MCF 10A (cell line): Measurements from ENCODE around the gene MSI2. TPM values are rescaled to one million over a fixed set of nuclear protein-coding genes. Genes with fewer than 3 reads are reported as not detected.

Experiments used
- BruUV-seq: library from RNA; stranded (reverse); fragments of 400-500 nt; replicated peaks from 2 replicates; lab custom pipeline; 2021; lab: Mats Ljungman, UMichigan
- CTCF ChIA-PET: fragments of 300-600 bp; sonication (Branson Sonifier 250); formaldehyde crosslinking; extraction: SDS; loops from one replicate; lab custom pipeline; 2021; ENCODE audit warnings: antibody characterized with exemption, inconsistent platforms; lab: Yijun Ruan, JAX
- POLR2A ChIA-PET: fragments of 300-600, 350-650 bp; sonication (Branson Sonifier 250); formaldehyde crosslinking; extraction: SDS; loops from one replicate; lab custom pipeline; 2020; ENCODE audit warnings: antibody characterized with exemption, inconsistent platforms; lab: Yijun Ruan, JAX
- DNase-seq: peaks from one replicate; pipeline ENCODE4 v3.0.0-alpha.2; 2018; ENCODE audit not compliant: unreplicated experiment
- H3K27ac Mint-ChIP-seq: one replicate; pipeline ENCODE4 v1.8.0; 2022; ENCODE audit warnings: mild to moderate bottlenecking, low read depth, mixed read lengths; ENCODE audit not compliant: unreplicated experiment
- H3K27me3 Mint-ChIP-seq: one replicate; pipeline ENCODE4 v1.8.0; 2022; ENCODE audit warnings: mixed read lengths; ENCODE audit not compliant: insufficient read depth, unreplicated experiment
- H3K36me3 Mint-ChIP-seq: one replicate; pipeline ENCODE4 v1.8.0; 2022; ENCODE audit warnings: mild to moderate bottlenecking, moderate library complexity, mixed read lengths; ENCODE audit not compliant: insufficient read depth, unreplicated experiment
- H3K4me1 Mint-ChIP-seq: one replicate; pipeline ENCODE4 v1.8.0; 2022; ENCODE audit warnings: mixed read lengths; ENCODE audit not compliant: insufficient read depth, unreplicated experiment
- H3K4me3 Mint-ChIP-seq: one replicate; pipeline ENCODE4 v1.8.0; 2022; ENCODE audit warnings: mild to moderate bottlenecking, moderate library complexity, mixed read lengths; ENCODE audit not compliant: unreplicated experiment
- H3K9me3 Mint-ChIP-seq: one replicate; pipeline ENCODE4 v1.8.0; 2022; ENCODE audit warnings: mixed read lengths; ENCODE audit not compliant: unreplicated experiment
- intact Hi-C: fragments of 100-400 bp; cut with micrococcal nuclease; formaldehyde crosslinking; loops from 2 replicates; pipeline ENCODE4 v1.14.1; 2022
- total RNA-seq: library from RNA; stranded (reverse); gene quantifications from 2 replicates; pipeline ENCODE4 v1.2.3, GENCODE V29; 2022
- TF ChIP-seq, protein P1 (sequence below): fragments of 200-600 bp; IDR thresholded peaks from one replicate; pipeline ENCODE4 v1.8.0; 2022; ENCODE audit warnings: antibody characterized with exemption, mild to moderate bottlenecking; ENCODE audit not compliant: unreplicated experiment

Gene MSI2
- total RNA-seq, 1 experiment from 2014 or later: 60.6 TPM

DNA sequence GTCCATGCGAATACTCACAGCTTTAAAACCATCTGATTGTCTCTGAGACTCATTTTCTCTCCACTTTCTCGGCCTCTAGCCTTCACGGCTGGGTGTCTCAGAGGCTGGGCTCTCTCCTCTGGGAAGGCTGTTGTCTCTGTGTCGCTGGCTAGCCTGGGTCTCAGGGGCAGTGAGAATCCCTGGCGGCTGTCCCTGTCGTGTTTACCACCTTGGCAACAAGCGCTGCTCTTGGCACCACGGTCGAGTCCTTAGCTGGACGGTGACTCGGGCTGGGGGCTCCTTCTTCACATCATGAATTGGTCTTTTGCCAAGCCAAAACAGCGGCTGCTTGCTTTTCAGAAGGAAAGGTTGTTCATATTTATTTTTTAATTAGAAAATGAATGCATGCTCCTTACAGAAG lies 81.1 kb downstream of the MSI2 start:
- Mint-ChIP-seq H3K27ac (no peak overlapping the region), H3K9me3 (no peaks in the 10 kb centered on the region), H3K36me3 (peaks cover 29% of the 10 kb centered on the region), H3K4me1 (peaks cover 8% of the 10 kb centered on the region), H3K27me3 (no peaks in the 10 kb centered on the region), H3K4me3 (no peak overlapping the region)
- POLR2A ChIA-PET: no interaction called here
- no TSS peak for BruUV-seq
- intact Hi-C loops: no loop called here
- TF ChIP-seq, protein P1, sequence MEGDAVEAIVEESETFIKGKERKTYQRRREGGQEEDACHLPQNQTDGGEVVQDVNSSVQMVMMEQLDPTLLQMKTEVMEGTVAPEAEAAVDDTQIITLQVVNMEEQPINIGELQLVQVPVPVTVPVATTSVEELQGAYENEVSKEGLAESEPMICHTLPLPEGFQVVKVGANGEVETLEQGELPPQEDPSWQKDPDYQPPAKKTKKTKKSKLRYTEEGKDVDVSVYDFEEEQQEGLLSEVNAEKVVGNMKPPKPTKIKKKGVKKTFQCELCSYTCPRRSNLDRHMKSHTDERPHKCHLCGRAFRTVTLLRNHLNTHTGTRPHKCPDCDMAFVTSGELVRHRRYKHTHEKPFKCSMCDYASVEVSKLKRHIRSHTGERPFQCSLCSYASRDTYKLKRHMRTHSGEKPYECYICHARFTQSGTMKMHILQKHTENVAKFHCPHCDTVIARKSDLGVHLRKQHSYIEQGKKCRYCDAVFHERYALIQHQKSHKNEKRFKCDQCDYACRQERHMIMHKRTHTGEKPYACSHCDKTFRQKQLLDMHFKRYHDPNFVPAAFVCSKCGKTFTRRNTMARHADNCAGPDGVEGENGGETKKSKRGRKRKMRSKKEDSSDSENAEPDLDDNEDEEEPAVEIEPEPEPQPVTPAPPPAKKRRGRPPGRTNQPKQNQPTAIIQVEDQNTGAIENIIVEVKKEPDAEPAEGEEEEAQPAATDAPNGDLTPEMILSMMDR: no peak
- CTCF ChIA-PET: no interaction called here
- DNase-seq: no peak

DNA sequence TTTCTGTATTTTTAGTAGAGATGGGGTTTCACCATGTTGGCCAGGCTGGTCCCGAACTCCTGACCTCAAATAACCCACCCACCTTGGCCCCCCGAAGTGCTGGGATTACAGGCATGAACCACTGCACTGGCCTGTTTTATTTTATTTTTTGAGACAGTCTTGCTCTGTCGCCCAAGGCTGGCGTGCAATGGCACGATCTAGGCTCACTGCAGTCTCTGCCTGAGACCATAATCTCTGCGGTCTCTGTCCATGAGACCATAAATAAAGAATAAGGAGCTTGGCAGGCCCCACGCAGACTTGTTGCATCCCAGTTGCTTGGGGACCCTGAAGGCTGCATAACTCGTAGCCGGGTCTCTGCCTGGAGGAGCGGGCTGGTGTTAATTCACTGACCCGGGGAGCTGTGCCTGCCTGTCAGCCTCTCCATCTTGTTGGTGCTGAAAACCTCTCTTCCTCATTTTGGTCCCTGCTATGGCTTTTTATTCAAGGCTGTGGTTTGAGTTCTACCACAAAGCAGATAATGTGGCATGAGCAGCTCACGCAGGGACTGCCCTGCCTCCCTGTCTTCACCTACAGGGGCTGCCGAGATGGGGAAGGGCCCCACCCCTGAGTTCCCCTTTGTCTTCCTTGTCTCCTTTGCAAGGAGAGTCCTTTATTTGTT lies 82.1 kb downstream of the MSI2 start:
- Mint-ChIP-seq H3K4me3 (no peak overlapping the region), H3K9me3 (no peaks in the 10 kb centered on the region), H3K27me3 (no peaks in the 10 kb centered on the region), H3K4me1 (peaks cover 11% of the 10 kb centered on the region), H3K36me3 (peaks cover 34% of the 10 kb centered on the region), H3K27ac (no peak overlapping the region)
- intact Hi-C loops: no loop called here
- BruUV-seq: no TSS peak
- no peak for DNase-seq
- TF ChIP-seq, protein P1: no peak
- CTCF ChIA-PET: interaction anchor here (1.3 kb wide), 1 partner anchor 9 kb away, joined by 5 read pairs; no protein-coding TSS in a partner anchor
- POLR2A ChIA-PET: no interaction called here

DNA sequence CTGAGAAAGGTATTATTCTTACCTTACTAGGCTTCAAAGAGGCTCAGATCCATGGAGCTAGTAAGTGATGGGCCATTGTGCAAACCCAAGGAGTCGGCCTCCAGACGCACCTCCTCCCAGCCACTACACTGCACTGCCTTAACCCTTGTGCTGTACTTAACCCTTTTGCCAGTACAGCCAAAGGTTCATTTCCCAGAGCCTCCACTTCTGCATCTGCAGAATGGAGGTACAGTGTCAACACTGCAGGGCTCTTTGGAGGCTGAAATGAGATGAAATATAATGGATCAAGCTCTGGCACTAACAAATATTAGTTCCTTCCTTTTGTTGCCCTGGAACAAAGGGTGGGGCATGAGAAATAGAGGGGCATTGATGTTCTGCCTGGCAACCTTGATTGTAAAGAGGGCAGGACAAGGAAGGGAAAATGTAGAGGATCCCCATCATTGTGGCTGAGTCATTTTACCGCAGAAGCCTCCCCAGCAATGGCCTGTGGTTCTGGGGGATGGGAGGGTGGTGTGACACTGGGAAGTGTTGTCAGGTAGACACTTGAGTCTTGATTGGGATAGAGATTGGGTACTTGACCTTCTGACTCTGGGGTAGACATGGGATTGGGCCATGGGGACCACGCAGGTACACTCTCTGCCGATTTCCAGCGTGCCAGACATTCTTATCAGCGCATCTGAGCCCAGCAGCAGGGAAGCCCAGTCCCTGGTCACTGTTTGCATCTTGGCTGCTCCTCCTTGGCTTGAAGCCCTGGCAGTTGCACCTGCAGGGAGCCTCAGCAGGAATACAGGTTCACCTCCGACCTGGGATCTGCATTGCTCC lies 84.0 kb downstream of the MSI2 start:
- no peak for DNase-seq
- Mint-ChIP-seq H3K27ac (no peak overlapping the region), H3K4me1 (peaks cover 12% of the 10 kb centered on the region), H3K36me3 (peaks cover 36% of the 10 kb centered on the region), H3K27me3 (no peaks in the 10 kb centered on the region), H3K9me3 (no peaks in the 10 kb centered on the region), H3K4me3 (no peak overlapping the region)
- TF ChIP-seq, protein P1: no peak
- ChIA-PET CTCF (interaction anchor here (0.9 to 1.1 kb wide), 2 partner anchors 83 to 399 kb away, joined by 3 read pairs; no protein-coding TSS in a partner anchor), POLR2A (no interaction called here)
- no TSS peak for BruUV-seq
- intact Hi-C loops: no loop called here
